ENCODE measurements around the gene IL2RA. TPM values are rescaled to one million over a fixed set of nuclear protein-coding genes. Genes with fewer than 3 reads are reported as not detected.
A peak's percentile ranks its signal among the peaks of the same experiment; 100 is the strongest.

Gene IL2RA
- total and polyA plus RNA-seq, 2 donors (not counting 1 experiment from before 2014, with no cell fraction given), result 7.2 to 56.7 TPM

DNA sequence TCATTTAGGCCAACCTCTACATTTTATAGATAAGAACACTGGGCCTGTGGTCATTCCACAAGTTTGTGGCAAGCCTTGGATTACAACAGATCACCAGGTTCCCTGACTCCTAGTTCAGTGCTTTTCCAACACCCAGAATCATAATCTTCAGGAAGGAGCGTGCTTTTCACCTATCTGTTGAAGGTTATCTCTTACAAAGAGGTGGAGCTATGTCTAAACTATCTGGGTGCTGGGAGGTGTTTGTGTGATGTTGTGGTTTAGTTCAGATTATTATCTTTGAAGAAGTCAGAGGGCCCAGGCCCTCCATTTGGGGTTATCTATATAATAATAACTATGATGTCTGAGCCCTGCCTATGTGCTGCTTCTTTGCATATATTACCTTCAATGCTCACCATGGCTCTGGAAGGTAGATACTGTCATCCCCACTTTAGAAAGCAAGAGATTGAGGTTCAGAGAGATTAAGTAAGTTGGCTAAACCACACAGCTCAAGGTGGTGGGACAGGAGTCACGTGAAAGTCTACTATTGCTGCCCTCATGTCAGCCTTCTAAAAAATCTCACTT, 24.0 kb downstream of the IL2RA start:
- intact Hi-C loops (cut with micrococcal nuclease), result no loop called here
- peaks cover 6 to 12% of the 10 kb centered on the region in 2 donors for H3K4me1 ChIP-seq (ENCODE audit: control insufficient read depth in 2 of 2, insufficient read depth in 2 of 2, low read length in 2 of 2)
- no peak overlapping the region for H3K4me2 ChIP-seq (replicated peaks; ENCODE audit: low read depth, low read length, poor library complexity, severe bottlenecking)
- H4K20me1 ChIP-seq (ENCODE audit: control insufficient read depth, insufficient read depth, low read length, poor library complexity, severe bottlenecking), result no peaks in the 10 kb centered on the region
- ATAC-seq (ENCODE audit: low read depth), result no peak
- H3K4me3 ChIP-seq (ENCODE audit: control extremely low read depth in 1 of 5, extremely low read depth in 1 of 5, insufficient read depth in 1 of 5, low read depth in 2 of 5, low read length in 4 of 5), result no peak overlapping the region
- H3K79me2 ChIP-seq (ENCODE audit: control insufficient read depth, insufficient read depth, low read length), result peaks cover 10% of the 10 kb centered on the region
- DNase-seq, result no peak
- Mint-ChIP-seq H3K27me3 (no peaks in the 10 kb centered on the region), H3K9me3 (ENCODE audit: insufficient read depth) (peaks cover 5% of the 10 kb centered on the region), H3K4me1 (peaks cover 54% of the 10 kb centered on the region), H3K27ac (peak overlapping the region; percentile 62), H3K4me3 (no peak overlapping the region)
- CTCF ChIA-PET, result interaction anchor here (0.7 to 2.3 kb wide), 3 partner anchors 21 to 48 kb away, joined by 3 to 11 read pairs (median 7); no protein-coding TSS in a partner anchor
- no peak overlapping the region for H2AFZ ChIP-seq (ENCODE audit: insufficient read depth, low read depth, low read length, poor library complexity, severe bottlenecking)
- POLR2A ChIA-PET, result interaction anchor here (0.6 kb wide), 1 partner anchor 16 kb away, joined by 3 read pairs; no protein-coding TSS in a partner anchor
- H3K27ac ChIP-seq (ENCODE audit: low read length in 2 of 2), result no peak overlapping the region
- no peaks in the 10 kb centered on the region for H3K27me3 ChIP-seq (replicated peaks in 1 of 4; ENCODE audit: control extremely low read depth in 1 of 4, control insufficient read depth in 3 of 4, insufficient read depth in 4 of 4, low read length in 3 of 4)
- H3K9ac ChIP-seq (ENCODE audit: low read length), result no peak overlapping the region
- no peaks in the 10 kb centered on the region for H3K9me3 ChIP-seq (ENCODE audit: control extremely low read depth in 1 of 3, control insufficient read depth in 2 of 3, insufficient read depth in 1 of 3, low read length in 2 of 3)
- no peaks in the 10 kb centered on the region for H3K36me3 ChIP-seq (replicated peaks in 1 of 2; ENCODE audit: control extremely low read depth in 1 of 2, control insufficient read depth in 1 of 2, extremely low read depth in 1 of 2, insufficient read depth in 2 of 2, low read length in 1 of 2)
- TF ChIP-seq, protein P1, sequence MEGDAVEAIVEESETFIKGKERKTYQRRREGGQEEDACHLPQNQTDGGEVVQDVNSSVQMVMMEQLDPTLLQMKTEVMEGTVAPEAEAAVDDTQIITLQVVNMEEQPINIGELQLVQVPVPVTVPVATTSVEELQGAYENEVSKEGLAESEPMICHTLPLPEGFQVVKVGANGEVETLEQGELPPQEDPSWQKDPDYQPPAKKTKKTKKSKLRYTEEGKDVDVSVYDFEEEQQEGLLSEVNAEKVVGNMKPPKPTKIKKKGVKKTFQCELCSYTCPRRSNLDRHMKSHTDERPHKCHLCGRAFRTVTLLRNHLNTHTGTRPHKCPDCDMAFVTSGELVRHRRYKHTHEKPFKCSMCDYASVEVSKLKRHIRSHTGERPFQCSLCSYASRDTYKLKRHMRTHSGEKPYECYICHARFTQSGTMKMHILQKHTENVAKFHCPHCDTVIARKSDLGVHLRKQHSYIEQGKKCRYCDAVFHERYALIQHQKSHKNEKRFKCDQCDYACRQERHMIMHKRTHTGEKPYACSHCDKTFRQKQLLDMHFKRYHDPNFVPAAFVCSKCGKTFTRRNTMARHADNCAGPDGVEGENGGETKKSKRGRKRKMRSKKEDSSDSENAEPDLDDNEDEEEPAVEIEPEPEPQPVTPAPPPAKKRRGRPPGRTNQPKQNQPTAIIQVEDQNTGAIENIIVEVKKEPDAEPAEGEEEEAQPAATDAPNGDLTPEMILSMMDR (IDR thresholded peaks at IDR 0.05), result no peak
- TF ChIP-seq EZH2 (IDR thresholded peaks at IDR 0.05; ENCODE audit: borderline replicate concordance, insufficient read depth, low read depth, low read length, poor library complexity, severe bottlenecking), result no peak
- WGBS (ENCODE audit: insufficient coverage), result no CpG with 5 or more reads among the region's 2 CpGs

DNA sequence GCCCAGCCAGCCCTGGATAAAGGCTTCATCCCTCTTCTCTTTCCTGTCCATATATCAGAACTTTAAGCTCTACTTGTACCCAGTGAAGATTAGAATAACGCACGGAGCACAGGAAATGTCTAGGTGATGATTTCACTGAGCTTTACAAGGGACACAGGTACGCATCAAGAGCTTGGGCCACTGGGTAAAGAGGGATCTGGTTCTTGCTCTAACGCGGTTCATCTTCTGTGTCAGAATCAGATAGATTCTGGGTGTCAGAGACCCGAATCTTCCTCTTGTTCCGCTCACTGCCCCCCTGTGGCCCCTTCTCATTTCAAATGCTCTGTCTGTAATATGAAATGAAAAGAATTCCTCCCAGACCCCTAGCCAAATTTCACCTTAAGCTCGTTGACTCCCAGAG, 24.7 kb downstream of the IL2RA start:
- no peaks in the 10 kb centered on the region for H3K27me3 ChIP-seq (replicated peaks in 1 of 4; ENCODE audit: control extremely low read depth in 1 of 4, control insufficient read depth in 3 of 4, insufficient read depth in 4 of 4, low read length in 3 of 4)
- H4K20me1 ChIP-seq (ENCODE audit: control insufficient read depth, insufficient read depth, low read length, poor library complexity, severe bottlenecking), result no peaks in the 10 kb centered on the region
- TF ChIP-seq, protein P1 (IDR thresholded peaks at IDR 0.05), result no peak
- TF ChIP-seq EZH2 (IDR thresholded peaks at IDR 0.05; ENCODE audit: borderline replicate concordance, insufficient read depth, low read depth, low read length, poor library complexity, severe bottlenecking), result no peak
- H3K27me3 Mint-ChIP-seq, result no peaks in the 10 kb centered on the region
- H3K4me3 ChIP-seq (ENCODE audit: control extremely low read depth in 1 of 5, extremely low read depth in 1 of 5, insufficient read depth in 1 of 5, low read depth in 2 of 5, low read length in 4 of 5), result no peak overlapping the region
- ChIA-PET POLR2A (no interaction called here), CTCF (interaction anchor here (0.7 to 2.3 kb wide), 5 partner anchors 10 to 85 kb away, joined by 3 to 11 read pairs (median 4); no protein-coding TSS in a partner anchor)
- ATAC-seq (ENCODE audit: low read depth), result peak; percentile 21
- no peak overlapping the region for H3K9ac ChIP-seq (ENCODE audit: low read length)
- intact Hi-C loops (cut with micrococcal nuclease), result no loop called here
- peaks cover 5% of the 10 kb centered on the region for H3K9me3 Mint-ChIP-seq (ENCODE audit: insufficient read depth)
- peaks cover 52% of the 10 kb centered on the region for H3K4me1 Mint-ChIP-seq
- no peaks in the 10 kb centered on the region for H3K9me3 ChIP-seq (ENCODE audit: control extremely low read depth in 1 of 3, control insufficient read depth in 2 of 3, insufficient read depth in 1 of 3, low read length in 2 of 3)
- WGBS (ENCODE audit: insufficient coverage), result 80% methylated on average over 4 of the region's 8 CpGs
- peaks cover 10% of the 10 kb centered on the region for H3K79me2 ChIP-seq (ENCODE audit: control insufficient read depth, insufficient read depth, low read length)
- peak overlapping the region; percentile 62 for H3K27ac Mint-ChIP-seq
- H3K4me1 ChIP-seq (ENCODE audit: control insufficient read depth in 2 of 2, insufficient read depth in 2 of 2, low read length in 2 of 2), result peaks cover 5 to 12% of the 10 kb centered on the region in 2 donors
- no peak overlapping the region for H2AFZ ChIP-seq (ENCODE audit: insufficient read depth, low read depth, low read length, poor library complexity, severe bottlenecking)
- peak overlapping the region; percentile 46 for H3K4me3 Mint-ChIP-seq
- DNase-seq, result no peak
- peak overlapping the region in 1 of 2 donors; percentile 5 for H3K27ac ChIP-seq (ENCODE audit: low read length in 2 of 2)
- no peak overlapping the region for H3K4me2 ChIP-seq (replicated peaks; ENCODE audit: low read depth, low read length, poor library complexity, severe bottlenecking)
- no peaks in the 10 kb centered on the region for H3K36me3 ChIP-seq (replicated peaks in 1 of 2; ENCODE audit: control extremely low read depth in 1 of 2, control insufficient read depth in 1 of 2, extremely low read depth in 1 of 2, insufficient read depth in 2 of 2, low read length in 1 of 2)
